AG08395 (cell line): ENCODE measurements around the gene MS4A14.
A peak's percentile ranks its signal among the peaks of the same experiment; 100 is the strongest.
"Not testable (repeated sequence)": the region's sequence is repeated elsewhere in the genome, so short reads cannot be mapped to it uniquely, and the experiment has no call there.

Experiments
- DNase-seq: peaks from one replicate; pipeline ENCODE4 v3.0.0; 2012; ENCODE audit warnings: mixed read lengths, low spot score

MS4A14 gene

GRCh38 chr11:60396382-60396781 lies at the start of gene MS4A14:
Gene MS4A14, plus strand, starts transcription at chr11:60396459. Its CDS starts 120 bp downstream, at chr11:60396579.
- no peak for DNase-seq

GRCh38 chr11:60347084-60347797 lies 49.0 kb upstream of the MS4A14 start:
- DNase-seq = no peak

- no peak for DNase-seq
These were observed 48.1 kb upstream of the MS4A14 start for GRCh38 chr11:60348116-60348515.

- no peak for DNase-seq
These were observed 46.3 kb upstream of the MS4A14 start for GRCh38 chr11:60349990-60350389.

GRCh38 chr11:60357771-60358170 lies 38.5 kb upstream of the MS4A14 start:
- DNase-seq = no peak

GRCh38 chr11:60360621-60361020 lies 35.6 kb upstream of the MS4A14 start:
- DNase-seq = no peak

- no peak for DNase-seq
These were observed 34.0 kb upstream of the MS4A14 start for GRCh38 chr11:60362241-60362640.

- peak; percentile 53 for DNase-seq
These were observed 32.5 kb upstream of the MS4A14 start for GRCh38 chr11:60363542-60364470.

GRCh38 chr11:60366262-60366904 lies 29.9 kb upstream of the MS4A14 start:
- DNase-seq = not testable (repeated sequence)

- no peak for DNase-seq
These were observed 29.2 kb upstream of the MS4A14 start for GRCh38 chr11:60367009-60367408.

GRCh38 chr11:60367896-60368295 lies 28.4 kb upstream of the MS4A14 start:
- DNase-seq = no peak

- no peak for DNase-seq
These were observed 25.9 kb upstream of the MS4A14 start for GRCh38 chr11:60370252-60370810.

- no peak for DNase-seq
These were observed 25.4 kb upstream of the MS4A14 start for GRCh38 chr11:60370811-60371298.

- DNase-seq = no peak
These were observed 24.9 kb upstream of the MS4A14 start for GRCh38 chr11:60371386-60371785.

GRCh38 chr11:60371854-60372253 lies 24.4 kb upstream of the MS4A14 start:
- no peak for DNase-seq

- no peak for DNase-seq
These were observed 23.5 kb upstream of the MS4A14 start for GRCh38 chr11:60372767-60373166.

- no peak for DNase-seq
These were observed 20.9 kb upstream of the MS4A14 start for GRCh38 chr11:60375316-60375715.

GRCh38 chr11:60376601-60377000 lies 19.7 kb upstream of the MS4A14 start:
- DNase-seq = no peak

- no peak for DNase-seq
These were observed 18.7 kb upstream of the MS4A14 start for GRCh38 chr11:60377401-60378136.

- DNase-seq = no peak
These were observed 17.9 kb upstream of the MS4A14 start, which contains the start of gene MS4A7 for GRCh38 chr11:60378354-60378753. Gene MS4A7, plus strand, starts transcription at chr11:60378532. Its CDS starts 4,610 bp downstream, at chr11:60383142.

- DNase-seq = no peak
These were observed 6.9 kb upstream of the MS4A14 start for GRCh38 chr11:60389279-60389910.
